Stomach (tissue), 9 donors: ENCODE measurements around the gene KRT4. TPM values are rescaled to one million over a fixed set of nuclear protein-coding genes. Genes with fewer than 3 reads are reported as not detected.
A peak's percentile ranks its signal among the peaks of the same experiment; 100 is the strongest.

Experiments used
- DNase-seq, 2 donors: peaks; one replicate each; pipeline versions ENCODE4 v3.0.0 to v3.0.0-alpha.2; 2013 to 2019
- H3K27ac ChIP-seq, 5 donors: fragments of 200-600 bp in 4 of 5; sonication (generic) in 4 of 5; one replicate each; pipeline ENCODE4 v1.5.1; 2013 to 2019; ENCODE audit warnings: mild to moderate bottlenecking in 1 of 5, moderate library complexity in 1 of 5
- H3K27me3 ChIP-seq, 3 donors: fragments of 200-600 bp; sonication (generic); one replicate each; pipeline ENCODE4 v1.5.1; 2017 to 2019; ENCODE audit warnings: mixed run types in 1 of 3
- H3K36me3 ChIP-seq, 4 donors: fragments of 200-600 bp; sonication (generic); 1 replicate in 3 of 4; 2 replicates in 1 of 4; pipeline ENCODE4 v1.5.1; 2016 to 2019
- H3K4me1 ChIP-seq, 4 donors: fragments of 200-600 bp; sonication (generic); one replicate each; pipeline ENCODE4 v1.5.1; 2016 to 2019
- H3K4me3 ChIP-seq, 4 donors: fragments of 200-600 bp; sonication (generic) in 3 of 4; one replicate each; pipeline ENCODE4 v1.5.1; 2016 to 2019; ENCODE audit warnings: mild to moderate bottlenecking in 1 of 4
- H3K9me3 ChIP-seq, 4 donors: fragments of 200-600 bp; sonication (generic); one replicate each; pipeline ENCODE4 v1.5.1; 2016 to 2019
- CTCF ChIP-seq, 7 experiments: fragments of 450-650 bp in 4 of 7; fragments of 200-600 bp in 3 of 7; sonication (generic) in 3 of 7; IDR thresholded peaks; one replicate each; pipeline ENCODE4 v1.5.1; 2016 to 2019; ENCODE audit warnings: antibody characterized with exemption in 7 of 7, control low read depth in 2 of 7, mild to moderate bottlenecking in 1 of 7
- EP300 ChIP-seq: sonication (generic); formaldehyde crosslinking; IDR thresholded peaks from one replicate; pipeline ENCODE4 v1.6.1; 2017; ENCODE audit warnings: antibody characterized with exemption
- POLR2A ChIP-seq, 4 donors: fragments of 450-650 bp; IDR thresholded peaks; one replicate each; pipeline ENCODE4 v1.6.1; 2016; ENCODE audit warnings: antibody characterized with exemption in 4 of 4, control low read depth in 2 of 4, mild to moderate bottlenecking in 1 of 4, moderate library complexity in 1 of 4
- POLR2AphosphoS5 ChIP-seq, 3 donors: sonication (generic); formaldehyde crosslinking; IDR thresholded peaks; one replicate each; pipeline ENCODE4 v1.6.1; 2016; ENCODE audit warnings: antibody characterized with exemption in 3 of 3
- WGBS, 5 donors: extraction: QIAGEN DNeasy Blood & Tissue Kit in 3 of 5; methylation state at CpG; one replicate each; pipeline versions ENCODE4 v1.1.5 to v1.1.7; 2013 to 2018; 5-methylcytosine and 5-hydroxymethylcytosine counted together
- intact Hi-C: fragments of 100-400 bp; cut with DNase I; formaldehyde crosslinking; loops from one replicate; pipeline ENCODE4 v1.15.1; 2023; ENCODE audit warnings: low total_unique reads
- polyA plus RNA-seq, 3 donors: library from polyadenylated mRNA; stranded (reverse); fragments of 200-250 nt; gene quantifications; one replicate each; pipeline ENCODE4 v1.2.3, GENCODE V29; 2013
- total RNA-seq, 5 donors: library from RNA; depleted of rRNA; stranded (reverse); fragments of >200 nt; gene quantifications; one replicate each; pipeline versions ENCODE4 v1.1.0 to v1.2.3, GENCODE V29; 2014 to 2016
- donor health status: healthy with polysubstance abuse.
- donor health status: Bipolar disorder and iron deficiency.
- donor health status: healthy.

The KRT4 gene
- total and polyA plus RNA-seq, 8 donors: 5.1 to 2,693 (median 11.2) TPM; not detected in 4

GRCh38 chr12:52800259-52800917, 13.5 kb downstream of the KRT4 start:
- DNase-seq: peak in 1 of 2 donors; percentile 31
- 4 to 36% (median 21%) methylated on average over 1 of the region's 1 CpG for WGBS, 5 donors
- intact Hi-C loops: no loop called here

DNA sequence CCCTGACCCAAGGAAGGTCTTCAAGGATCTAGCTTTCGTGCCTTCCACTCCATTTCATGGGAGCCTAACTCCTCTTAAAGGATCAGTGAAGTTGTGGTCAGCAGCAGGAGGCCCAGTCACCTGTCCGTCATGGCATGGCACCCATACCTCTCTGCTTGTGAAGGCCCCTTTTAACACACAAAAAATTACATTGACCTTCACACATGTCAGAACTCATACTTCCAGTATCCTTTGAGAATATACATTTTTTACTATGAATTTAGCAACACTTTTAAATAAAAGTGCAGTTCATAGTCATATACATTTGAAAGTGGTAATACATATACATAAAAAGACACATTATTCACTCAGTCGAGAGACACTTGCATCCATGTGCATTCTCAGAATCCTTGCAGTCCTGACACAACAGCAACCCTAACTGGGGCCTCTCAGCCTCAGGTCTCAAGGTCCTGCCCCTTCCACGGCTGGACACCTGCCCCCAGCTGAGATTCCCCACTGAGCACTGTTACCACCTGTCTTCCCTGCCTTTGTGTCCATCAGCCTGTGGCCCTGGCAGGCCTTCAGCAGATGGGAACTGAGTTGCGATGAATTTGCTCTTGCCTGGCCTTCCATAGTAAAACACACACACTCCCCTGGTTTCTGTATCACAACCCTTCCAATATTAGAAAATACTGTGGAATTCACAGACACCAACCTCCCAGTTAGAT, 14.3 kb downstream of the KRT4 start:
- TF ChIP-seq POLR2AphosphoS5 (IDR thresholded peaks at IDR 0.05) (no peak), EP300 (no peak), POLR2A (IDR thresholded peaks at IDR 0.05) (no peak), CTCF (IDR thresholded peaks at IDR 0.05) (no peak)
- Histone ChIP-seq H3K27me3 (no peaks in the 10 kb centered on the region), H3K4me1 (peaks cover 6 to 13% (median 10%) of the 10 kb centered on the region in 4 donors), H3K9me3 (no peaks in the 10 kb centered on the region), H3K36me3 (no peaks in the 10 kb centered on the region), H3K4me3 (no peak overlapping the region), H3K27ac (no peak overlapping the region)
- intact Hi-C loops: no loop called here
- DNase-seq: no peak
- 65 to 81% (median 77%) methylated on average over 5 of the region's 5 CpGs for WGBS, 5 donors

More at GRCh38 chr12:52800259-52800917, 13.5 kb downstream of the KRT4 start:
- Histone ChIP-seq H3K27me3 (no peaks in the 10 kb centered on the region), H3K4me3 (no peak overlapping the region), H3K4me1 (peaks cover 6 to 13% (median 10%) of the 10 kb centered on the region in 4 donors), H3K9me3 (no peaks in the 10 kb centered on the region), H3K27ac (peak overlapping the region in 1 of 5 donors; percentile 50), H3K36me3 (no peaks in the 10 kb centered on the region)
- no peak for TF ChIP-seq POLR2A (IDR thresholded peaks at IDR 0.05)
- no peak for TF ChIP-seq EP300
- TF ChIP-seq CTCF (IDR thresholded peaks at IDR 0.05): no peak
- TF ChIP-seq POLR2AphosphoS5 (IDR thresholded peaks at IDR 0.05): no peak

- no peak overlapping the region for H3K27ac ChIP-seq
- H3K4me1 ChIP-seq: peaks cover 6 to 13% (median 10%) of the 10 kb centered on the region in 4 donors
- TF ChIP-seq POLR2AphosphoS5 (IDR thresholded peaks at IDR 0.05) (no peak), CTCF (IDR thresholded peaks at IDR 0.05) (no peak), POLR2A (IDR thresholded peaks at IDR 0.05) (no peak), EP300 (no peak)
- intact Hi-C loops: no loop called here
- peaks cover 0 to 4% (median 0%) of the 10 kb centered on the region in 3 donors for H3K27me3 ChIP-seq
- H3K4me3 ChIP-seq: no peak overlapping the region
- 47 to 62% (median 49%) methylated on average over 7 of the region's 7 CpGs for WGBS, 5 donors
- DNase-seq: no peak
- H3K36me3 ChIP-seq: no peaks in the 10 kb centered on the region
- H3K9me3 ChIP-seq: no peaks in the 10 kb centered on the region
Observed at GRCh38 chr12:52798671-52799504, 15.0 kb downstream of the KRT4 start.

GRCh38 chr12:52798003-52798670, 15.8 kb downstream of the KRT4 start:
- TF ChIP-seq EP300 (no peak), CTCF (IDR thresholded peaks at IDR 0.05) (no peak), POLR2AphosphoS5 (IDR thresholded peaks at IDR 0.05) (no peak), POLR2A (IDR thresholded peaks at IDR 0.05) (no peak)
- Histone ChIP-seq H3K4me1 (peaks cover 6 to 13% (median 10%) of the 10 kb centered on the region in 4 donors), H3K27ac (no peak overlapping the region), H3K4me3 (no peak overlapping the region), H3K27me3 (peaks cover 0 to 8% (median 0%) of the 10 kb centered on the region in 3 donors), H3K36me3 (no peaks in the 10 kb centered on the region), H3K9me3 (no peaks in the 10 kb centered on the region)
- no peak for DNase-seq
- 86 to 94% (median 87%) methylated on average over 4 of the region's 4 CpGs for WGBS, 5 donors
- intact Hi-C loops: no loop called here
